Measurements from ENCODE around the gene CEND1. TPM values are rescaled to one million over a fixed set of nuclear protein-coding genes. Genes with fewer than 3 reads are reported as not detected.

The CEND1 gene
- total RNA-seq, 1 donor from 2014 or later: not detected

DNA sequence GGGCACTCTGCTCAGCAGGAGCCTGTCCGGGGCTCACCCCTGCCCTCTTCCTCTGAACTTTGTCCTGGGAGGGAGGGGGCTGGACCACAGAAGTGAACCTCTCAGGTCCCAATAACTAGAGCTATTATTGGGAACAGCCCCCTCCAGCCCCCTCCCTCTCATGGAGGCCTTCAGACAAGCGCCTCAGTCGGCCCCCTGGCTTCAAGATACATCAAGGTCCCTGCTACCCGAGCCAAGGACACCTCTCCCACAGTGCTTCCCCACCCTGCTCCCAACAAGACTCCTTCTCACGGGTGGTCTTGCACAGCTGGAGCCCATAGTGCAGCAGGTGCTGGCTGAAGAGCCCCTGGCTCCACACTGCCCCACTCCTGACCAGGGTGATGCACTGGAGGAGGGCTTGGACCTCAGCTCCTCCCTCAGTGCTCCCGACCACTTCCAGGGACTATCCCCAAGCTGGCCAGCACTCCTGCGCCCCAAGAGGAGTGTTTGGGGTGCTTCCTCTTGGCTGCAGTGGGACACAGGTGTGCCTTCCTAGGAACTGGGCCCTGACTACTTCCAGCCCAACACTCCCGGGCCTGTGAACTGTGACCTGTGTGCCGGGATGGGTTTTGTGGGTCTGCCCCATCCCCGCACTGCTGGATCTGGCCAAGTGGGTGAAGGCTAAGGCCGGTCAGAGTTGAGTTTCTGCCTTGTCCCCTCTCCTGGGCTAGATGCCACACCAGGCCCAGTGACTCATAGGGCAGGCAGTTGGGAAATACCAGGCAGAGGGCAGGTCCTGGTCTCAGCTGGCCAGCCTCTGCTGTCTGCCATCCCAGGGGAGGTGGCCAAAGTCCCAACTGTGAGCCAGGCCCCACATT lies 31.0 kb upstream of the CEND1 start:
- Mint-ChIP-seq H3K27ac (ENCODE audit: unreplicated experiment) (no peak overlapping the region), H3K36me3 (ENCODE audit: low read depth, unreplicated experiment) (no peaks in the 10 kb centered on the region), H3K4me1 (ENCODE audit: unreplicated experiment) (no peaks in the 10 kb centered on the region), H3K9me3 (ENCODE audit: unreplicated experiment) (no peaks in the 10 kb centered on the region), H3K27me3 (ENCODE audit: unreplicated experiment) (peaks cover 3% of the 10 kb centered on the region), H3K4me3 (ENCODE audit: unreplicated experiment) (peak overlapping the region; percentile 82)
- TF ChIP-seq CTCF (IDR thresholded peaks at IDR 0.05; ENCODE audit: unreplicated experiment): no peak
- no peak for DNase-seq (ENCODE audit: low spot score)

DNA sequence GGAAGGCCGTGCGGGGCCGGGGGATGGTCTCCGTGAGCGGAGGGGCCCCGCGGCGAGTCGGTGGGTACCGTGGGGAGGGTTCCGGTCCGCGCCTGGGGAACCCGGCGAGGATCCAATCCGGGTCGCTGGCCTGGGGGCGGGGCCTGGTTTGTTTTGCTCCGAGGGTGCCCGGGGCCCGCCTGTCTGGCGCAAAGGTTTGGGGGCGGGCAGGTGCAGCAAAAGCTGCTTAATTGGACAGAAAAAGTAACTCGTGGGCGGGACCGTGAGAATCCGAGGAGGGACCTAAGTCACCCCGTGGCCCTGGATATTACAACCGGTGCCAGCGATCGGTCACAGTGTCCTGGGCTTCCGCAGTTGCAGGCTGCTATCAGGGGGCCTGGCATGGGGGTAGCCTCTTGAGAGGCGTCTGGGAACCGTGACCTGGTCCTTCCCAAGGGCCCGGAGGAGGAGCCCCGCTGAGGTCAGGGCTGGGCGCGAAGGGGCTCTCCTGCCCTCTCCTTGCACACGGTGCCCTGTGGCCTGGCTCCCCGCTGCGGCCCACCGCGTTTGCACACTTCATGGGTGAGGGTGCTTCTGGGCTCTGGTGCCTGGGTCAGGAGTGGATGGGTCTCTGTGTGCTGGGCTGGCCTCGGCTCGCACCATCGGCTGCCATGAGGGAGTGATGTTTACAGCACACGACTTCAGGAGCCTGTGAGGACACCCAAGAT lies 30.2 kb upstream of the CEND1 start:
- DNase-seq (ENCODE audit: low spot score): peak; percentile 66
- no peaks in the 10 kb centered on the region for H3K36me3 Mint-ChIP-seq (ENCODE audit: low read depth, unreplicated experiment)
- TF ChIP-seq CTCF (IDR thresholded peaks at IDR 0.05; ENCODE audit: unreplicated experiment): no peak
- H3K4me1 Mint-ChIP-seq (ENCODE audit: unreplicated experiment): no peaks in the 10 kb centered on the region
- no peak overlapping the region for H3K27ac Mint-ChIP-seq (ENCODE audit: unreplicated experiment)
- H3K4me3 Mint-ChIP-seq (ENCODE audit: unreplicated experiment): peak overlapping the region; percentile 91
- H3K9me3 Mint-ChIP-seq (ENCODE audit: unreplicated experiment): no peaks in the 10 kb centered on the region
- H3K27me3 Mint-ChIP-seq (ENCODE audit: unreplicated experiment): peaks cover 3% of the 10 kb centered on the region

DNA sequence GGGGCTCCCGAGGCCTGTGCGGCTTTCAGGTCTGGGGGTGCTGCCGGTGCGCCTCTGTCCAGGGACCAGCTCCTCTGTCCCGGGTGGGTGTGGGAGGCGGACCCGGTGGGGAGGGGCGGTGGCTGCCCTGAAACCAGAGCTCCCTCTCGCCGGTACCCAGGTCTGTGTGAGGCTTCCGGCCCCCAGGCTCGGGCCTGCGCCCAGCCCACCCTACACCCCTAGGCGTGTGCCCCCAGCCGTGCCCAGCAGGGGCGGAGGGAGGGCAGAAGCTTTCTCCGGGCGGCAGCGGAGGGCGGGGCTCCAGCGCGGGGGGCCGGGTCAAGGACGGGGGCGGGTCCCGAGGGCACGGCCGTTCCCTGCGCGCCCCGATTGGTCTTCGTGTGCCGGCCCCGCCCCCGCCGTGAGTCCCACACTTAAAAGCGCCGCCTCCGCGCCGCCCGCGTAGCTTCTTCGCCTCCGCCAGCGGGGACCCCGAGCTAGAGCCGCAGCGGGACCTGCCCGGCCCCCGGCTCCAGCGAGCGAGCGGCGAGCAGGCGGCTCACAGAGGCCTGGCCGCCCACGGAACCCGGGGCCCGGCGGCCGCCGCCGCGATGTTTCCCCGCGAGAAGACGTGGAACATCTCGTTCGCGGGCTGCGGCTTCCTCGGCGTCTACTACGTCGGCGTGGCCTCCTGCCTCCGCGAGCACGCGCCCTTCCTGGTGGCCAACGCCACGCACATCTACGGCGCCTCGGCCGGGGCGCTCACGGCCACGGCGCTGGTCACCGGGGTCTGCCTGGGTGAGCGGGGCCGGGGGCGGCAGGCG lies 29.4 kb upstream of the CEND1 start:
- H3K27me3 Mint-ChIP-seq (ENCODE audit: unreplicated experiment): peaks cover 3% of the 10 kb centered on the region
- H3K27ac Mint-ChIP-seq (ENCODE audit: unreplicated experiment): no peak overlapping the region
- no peaks in the 10 kb centered on the region for H3K9me3 Mint-ChIP-seq (ENCODE audit: unreplicated experiment)
- H3K4me1 Mint-ChIP-seq (ENCODE audit: unreplicated experiment): no peaks in the 10 kb centered on the region
- H3K4me3 Mint-ChIP-seq (ENCODE audit: unreplicated experiment): no peak overlapping the region
- TF ChIP-seq CTCF (IDR thresholded peaks at IDR 0.05; ENCODE audit: unreplicated experiment): no peak
- peak; percentile 88 for DNase-seq (ENCODE audit: low spot score)
- H3K36me3 Mint-ChIP-seq (ENCODE audit: low read depth, unreplicated experiment): no peaks in the 10 kb centered on the region

DNA sequence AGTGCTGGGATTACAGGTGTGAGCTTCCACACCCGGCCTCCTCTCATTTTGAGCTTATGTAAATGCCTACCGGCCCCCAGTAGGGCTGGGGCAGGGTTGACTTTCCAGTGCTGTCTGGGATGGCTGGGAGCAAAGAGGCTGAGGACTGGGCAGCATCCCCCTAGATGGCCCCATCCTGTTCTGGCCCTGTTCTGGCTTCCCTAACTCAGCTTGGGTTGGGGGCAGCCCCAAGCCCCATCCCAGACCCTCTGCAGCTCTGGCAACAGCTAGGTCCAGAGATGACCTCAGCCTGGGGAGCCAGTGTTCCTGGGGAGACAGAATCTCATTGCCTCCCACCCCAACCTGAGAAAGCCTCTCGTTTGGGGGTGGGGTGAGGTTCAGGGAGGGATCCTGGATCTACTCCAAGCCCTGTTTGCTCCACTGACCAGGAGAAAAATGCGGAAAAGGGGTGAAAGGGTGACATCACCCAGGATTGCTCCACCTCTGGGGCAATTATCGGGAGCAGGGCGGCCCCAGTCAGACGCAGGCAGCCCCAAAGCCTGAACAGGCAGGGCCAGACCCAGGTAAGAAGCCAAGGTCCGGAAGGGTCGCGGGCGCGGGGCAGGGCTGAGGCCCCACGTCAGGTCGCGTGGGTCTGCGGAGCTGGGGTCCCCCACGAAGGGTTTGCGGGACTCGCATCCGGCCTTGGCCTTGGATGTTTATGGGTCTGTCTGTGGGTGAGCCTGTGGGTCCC lies 28.7 kb upstream of the CEND1 start, which contains the start of gene PNPLA2:
Gene PNPLA2 (plus strand): TSS at position 519 of the 733 bp plus-strand sequence. CDS start 805 bp downstream, outside the sequence.
- Mint-ChIP-seq H3K36me3 (ENCODE audit: low read depth, unreplicated experiment) (no peaks in the 10 kb centered on the region), H3K27ac (ENCODE audit: unreplicated experiment) (no peak within 1 kb of the TSS), H3K4me1 (ENCODE audit: unreplicated experiment) (no peaks in the 10 kb centered on the region), H3K4me3 (ENCODE audit: unreplicated experiment) (peak within 1 kb of the TSS; percentile 82), H3K9me3 (ENCODE audit: unreplicated experiment) (no peaks in the 10 kb centered on the region), H3K27me3 (ENCODE audit: unreplicated experiment) (peaks cover 3% of the 10 kb centered on the region)
- peak; percentile 10 for DNase-seq (ENCODE audit: low spot score)
- TF ChIP-seq CTCF (IDR thresholded peaks at IDR 0.05; ENCODE audit: unreplicated experiment): no peak

Data from endothelial cell (in vitro differentiated cells).